ENCODE data around the gene UXT. TPM values are rescaled to one million over a fixed set of nuclear protein-coding genes. Genes with fewer than 3 reads are reported as not detected.

The UXT gene
- total and polyA plus RNA-seq, 2 of the 13 experiments (the other 11 are each of a cell fraction or from before 2014, with no cell fraction given): 107 to 123 TPM

- H3K27ac ChIP-seq (ENCODE audit: extremely low read length, insufficient read depth, low read length): peak overlapping the region; percentile 97
- H3K79me2 ChIP-seq (ENCODE audit: insufficient read depth, low read length): peaks cover 4% of the 10 kb centered on the region
- DNase-seq (ENCODE audit: low spot score) (no peak), FAIRE-seq (no peak), ATAC-seq (no peak)
- WGBS (ENCODE audit: low lambda C conversion rate): 28% methylated on average over 8 of the region's 8 CpGs
- H3K36me3 ChIP-seq (replicated peaks in 1 of 2; ENCODE audit: control insufficient read depth in 1 of 2, insufficient read depth in 2 of 2, low read length in 2 of 2): peaks cover 3 to 18% of the 10 kb centered on the region in 2 experiments; a peak in 4 of 5 replicates
- no peaks in the 10 kb centered on the region for H3K9me3 ChIP-seq (ENCODE audit: low read length)
- intact Hi-C loops (cut with micrococcal nuclease; ENCODE audit: unreplicated experiment) (no loop called here), in situ Hi-C loops (cut with HindIII; ENCODE audit: extremely low pct_ligation_motif_present, low pct_unique_long_range_greater_than_20kb) (no loop called here)
- TF ChIP-seq NFYB (CRISPR knock-in tag; IDR thresholded peaks at IDR 0.05): peak; percentile 65
- TF ChIP-seq E2F2 (CRISPR knock-in tag; IDR thresholded peaks at IDR 0.05; ENCODE audit: borderline replicate concordance): no peak
- peak; percentile 92; the same call in 1 of the 2 replicates for TF ChIP-seq TFDP1 (CRISPR knock-in tag; IDR thresholded peaks at IDR 0.05; ENCODE audit: borderline replicate concordance)
- TF ChIP-seq ONECUT2 (CRISPR knock-in tag; IDR thresholded peaks at IDR 0.05): 0 out of 2 replicates have a peak, but pooled peaks have one; percentile 17
- peak; percentile 79; the same call in 1 of the 2 replicates for TF ChIP-seq TFDP2 (CRISPR knock-in tag; IDR thresholded peaks at IDR 0.05)
- TF ChIP-seq ZSCAN5A (CRISPR knock-in tag; IDR thresholded peaks at IDR 0.05; ENCODE audit: borderline replicate concordance): 0 out of 2 replicates have a peak, but pooled peaks have one; percentile 1
- TF ChIP-seq ZNF224 (CRISPR knock-in tag; IDR thresholded peaks at IDR 0.05): no peak
- TF ChIP-seq ZNF775 (CRISPR knock-in tag; IDR thresholded peaks at IDR 0.05; ENCODE audit: borderline replicate concordance): 0 out of 2 replicates have a peak, but pooled peaks have one; percentile 14
- TF ChIP-seq EHMT2 (IDR thresholded peaks at IDR 0.05; ENCODE audit: borderline replicate concordance, low read depth, low read length): 0 out of 2 replicates have a peak, but pooled peaks have one; percentile 41
- no peaks in the 10 kb centered on the region for H3K27me3 ChIP-seq (ENCODE audit: control insufficient read depth in 1 of 2, insufficient read depth in 2 of 2, low read length in 2 of 2)
- H3K9ac ChIP-seq (ENCODE audit: insufficient read depth, low read depth, low read length): 0 out of 2 replicates have a peak overlapping the region, but pooled peaks have one; percentile 90
- H3K4me1 ChIP-seq (ENCODE audit: insufficient read depth, low read length): peaks cover 18% of the 10 kb centered on the region
- no peak overlapping the region for H2AFZ ChIP-seq (ENCODE audit: low read length)
- H3K4me2 ChIP-seq (ENCODE audit: low read depth, low read length): peak overlapping the region; percentile 63
- BruUV-seq (replicated peaks): TSS peak; percentile 92
- peak overlapping the region in 2 of 3 experiments; percentile 66 to 75; a peak in 4 of 6 replicates for H3K4me3 ChIP-seq (replicated peaks in 1 of 3; ENCODE audit: insufficient read depth in 1 of 3, low read depth in 2 of 3, low read length in 3 of 3)
- no peaks in the 10 kb centered on the region for H4K20me1 ChIP-seq (ENCODE audit: insufficient read depth, low read length)
- ChIA-PET CTCF (ENCODE audit: low intra/inter-chr PET ratio, low total read pairs) (no interaction called here), POLR2A (no interaction called here)
These were observed 394 bp upstream of the UXT start for GRCh38 chrX:47659421-47659726.
